ENCODE measurements around the gene LPP.
A peak's percentile ranks its signal among the peaks of the same experiment; 100 is the strongest.

LPP gene

GRCh38 chr3:188832961-188833721 lies 679.2 kb downstream of the LPP start:
- no peak for DNase-seq (ENCODE audit: low spot score)

DNA sequence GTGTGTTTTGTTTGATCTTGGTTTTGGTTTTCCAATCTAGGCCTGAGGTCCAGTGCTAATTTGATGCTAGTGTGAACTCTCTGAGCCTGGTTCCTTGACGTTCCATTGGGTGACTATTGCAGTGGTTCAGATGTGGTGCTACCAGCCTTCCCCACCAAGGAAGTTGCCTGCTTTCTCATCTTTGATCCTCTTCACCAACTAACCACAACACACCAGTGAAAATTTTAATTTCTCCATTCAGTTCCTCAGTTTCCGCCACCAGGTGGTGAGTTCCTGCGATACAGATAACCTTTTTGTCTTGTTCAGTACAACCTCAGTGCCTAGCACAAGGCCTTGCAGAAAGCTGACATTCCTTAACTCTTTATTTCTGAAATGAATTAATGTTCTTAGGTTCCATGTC lies 680.4 kb downstream of the LPP start:
- DNase-seq (ENCODE audit: low spot score), result no peak

GRCh38 chr3:188839187-188839695 lies 685.3 kb downstream of the LPP start:
- no peak for DNase-seq (ENCODE audit: low spot score)

- DNase-seq (ENCODE audit: low spot score), result no peak
Measured at GRCh38 chr3:188840290-188840689, 686.3 kb downstream of the LPP start.

DNA sequence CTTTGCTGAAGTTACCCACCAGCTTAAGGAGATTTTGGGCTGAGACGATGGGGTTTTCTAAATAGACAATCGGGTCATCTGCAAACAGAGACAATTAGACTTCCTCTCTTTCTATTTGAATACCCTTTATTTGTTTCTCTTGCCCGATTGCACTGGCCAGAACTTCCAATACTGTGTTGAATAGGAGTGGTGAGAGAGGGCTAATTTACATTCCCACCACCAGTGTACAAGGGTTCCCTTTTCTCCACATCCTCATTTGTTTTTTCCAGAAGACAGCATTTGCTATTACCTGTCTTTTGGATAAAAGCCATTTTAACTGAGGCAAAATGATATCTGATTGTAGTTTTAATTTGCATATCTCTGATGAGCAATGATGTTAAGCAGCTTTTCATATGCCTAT lies 687.9 kb downstream of the LPP start:
- DNase-seq (ENCODE audit: low spot score), result no peak

GRCh38 chr3:188842639-188843038 lies 688.7 kb downstream of the LPP start:
- no peak for DNase-seq (ENCODE audit: low spot score)

DNA sequence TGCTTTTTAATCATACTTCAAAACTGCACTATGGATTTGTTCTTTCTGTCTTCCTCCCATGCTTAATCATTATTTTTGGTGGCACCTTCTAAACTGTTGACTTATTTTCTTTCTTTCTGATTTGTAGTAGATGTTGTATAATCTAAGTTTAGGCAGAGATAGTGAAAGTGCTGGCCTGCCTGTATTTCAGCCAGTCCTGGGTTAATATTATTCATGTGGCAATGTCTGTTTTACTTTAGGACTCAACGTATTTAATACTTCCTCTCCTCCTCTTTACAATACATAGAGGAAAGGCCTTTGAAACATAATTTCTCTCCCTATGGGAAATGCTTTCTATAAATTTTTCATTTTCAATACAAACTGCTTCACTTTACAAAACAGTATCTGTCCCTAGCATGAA lies 690.1 kb downstream of the LPP start:
- no peak for DNase-seq (ENCODE audit: low spot score)

DNA sequence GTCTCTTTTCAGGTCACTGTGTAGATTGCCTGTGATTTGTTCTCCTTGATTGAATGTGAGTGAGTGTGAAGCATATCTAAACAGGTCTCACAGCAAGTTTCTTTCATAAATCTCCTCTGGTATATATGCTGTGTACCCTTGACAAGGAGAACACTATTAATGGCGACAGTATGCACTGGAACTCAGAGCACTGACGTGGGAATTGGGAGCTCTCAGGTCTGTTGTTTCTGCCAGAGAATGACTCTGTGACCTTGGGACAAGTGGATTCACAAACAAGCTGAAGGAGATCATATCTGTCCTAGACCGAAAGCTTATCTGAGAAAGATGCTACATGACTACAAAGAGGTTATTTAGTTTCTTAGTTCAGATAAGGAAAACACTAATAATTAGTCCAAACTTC lies 691.6 kb downstream of the LPP start:
- no peak for DNase-seq (ENCODE audit: low spot score)

GRCh38 chr3:188848947-188849346 lies 695.0 kb downstream of the LPP start:
- DNase-seq (ENCODE audit: low spot score), result no peak

- DNase-seq (ENCODE audit: low spot score), result peak; percentile 15
Measured at GRCh38 chr3:188853856-188854771, 700.2 kb downstream of the LPP start.

DNA sequence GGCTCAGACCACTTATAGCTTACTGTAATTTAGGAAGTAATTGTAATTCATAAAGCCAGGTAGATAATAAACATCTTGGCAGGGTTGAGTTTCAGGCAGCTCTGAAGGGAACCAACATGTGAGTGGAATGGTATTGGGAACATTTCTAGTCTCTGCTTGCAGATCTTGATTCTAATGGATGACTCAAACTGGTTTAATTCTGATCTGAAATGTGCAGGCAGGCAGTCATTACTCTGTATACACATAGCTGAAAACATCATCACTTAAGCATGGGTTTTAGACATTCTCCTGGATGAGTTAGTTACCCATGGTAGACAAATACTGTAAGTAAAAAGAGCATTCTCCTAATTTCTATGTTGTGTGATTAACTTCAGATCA lies 700.8 kb downstream of the LPP start:
- no peak for DNase-seq (ENCODE audit: low spot score)

DNA sequence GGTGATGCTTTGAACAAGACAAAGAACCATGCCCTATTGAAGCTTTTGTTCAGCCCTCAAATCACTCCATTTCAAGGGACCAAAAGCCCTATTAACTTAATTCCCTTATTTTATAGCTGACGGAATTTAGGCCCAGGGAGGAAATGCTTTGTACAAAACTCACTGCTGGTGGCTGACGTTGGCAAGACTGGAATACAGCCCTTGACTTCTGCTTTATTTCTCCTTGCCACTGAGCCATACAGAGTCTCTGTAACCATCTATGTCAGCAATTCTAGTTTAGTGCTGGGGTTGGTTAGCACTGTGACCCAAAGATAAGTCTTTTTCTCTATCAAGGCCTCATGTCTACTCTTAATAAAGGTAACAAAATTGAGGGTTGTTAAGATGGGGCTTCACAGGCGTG lies 701.7 kb downstream of the LPP start:
- no peak for DNase-seq (ENCODE audit: low spot score)

- DNase-seq (ENCODE audit: low spot score), result peak; percentile 22
Measured at GRCh38 chr3:188860147-188860546, 706.2 kb downstream of the LPP start.

DNA sequence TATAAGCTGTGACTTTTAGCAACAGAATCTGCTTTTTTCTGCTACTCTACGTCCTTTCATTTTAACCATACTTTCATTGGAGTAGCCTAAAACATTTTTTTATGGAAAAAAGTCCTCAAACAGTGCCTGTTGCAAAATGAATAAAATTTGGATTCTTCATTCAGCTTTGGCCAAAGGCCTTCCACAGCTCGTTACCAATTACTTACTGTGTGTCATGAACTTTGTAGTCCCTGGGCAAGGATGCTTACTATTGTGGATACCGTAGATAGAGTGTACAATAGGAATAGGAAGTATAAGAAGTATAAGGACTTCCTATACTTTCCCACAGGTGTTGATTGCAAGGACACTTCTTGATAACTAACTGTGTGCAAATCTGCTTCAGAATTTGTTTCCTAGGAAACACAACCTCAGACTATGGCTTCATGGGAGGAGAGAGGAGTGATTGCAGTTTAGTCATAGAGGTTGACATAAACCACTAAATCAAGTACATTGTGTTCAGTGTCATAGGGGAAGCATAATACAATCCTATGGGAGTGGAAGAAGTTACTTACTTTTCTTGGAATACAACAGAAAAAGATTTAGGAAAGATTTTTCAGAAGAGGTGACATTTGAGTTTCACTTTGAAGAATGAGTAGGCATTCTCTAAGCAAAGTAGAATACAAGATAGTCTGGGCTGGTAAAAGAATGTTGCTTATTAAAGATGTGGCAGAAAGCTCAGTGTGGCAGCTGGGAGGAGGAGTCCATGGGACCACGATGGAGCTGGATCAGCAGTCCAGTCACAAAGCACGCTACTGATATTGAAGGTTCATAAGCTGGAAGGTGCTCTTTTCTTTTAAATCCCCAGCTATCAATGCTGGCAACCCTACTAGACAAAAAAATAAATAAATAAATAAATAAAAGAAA lies 708.1 kb downstream of the LPP start:
- DNase-seq (ENCODE audit: low spot score), result no peak

DNA sequence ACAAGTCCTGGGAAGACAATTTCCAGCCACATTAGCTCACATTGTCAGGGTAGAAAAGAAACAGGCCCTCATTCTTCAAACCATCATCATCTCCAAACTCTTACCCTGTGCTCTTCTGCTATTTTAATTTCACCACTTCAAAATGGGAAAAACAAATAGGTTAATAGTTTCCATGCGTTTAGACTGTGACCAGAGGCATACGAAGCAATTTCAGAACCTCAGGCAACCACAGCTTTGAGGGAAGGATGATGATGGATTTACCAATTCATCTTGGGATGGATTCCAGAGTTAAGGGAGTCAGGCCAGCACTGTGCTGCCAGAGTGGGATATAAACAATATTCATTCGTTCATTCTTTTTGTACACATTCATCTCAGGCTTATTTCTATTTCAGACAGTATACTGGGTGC lies 710.0 kb downstream of the LPP start:
- no peak for DNase-seq (ENCODE audit: low spot score)

GRCh38 chr3:188867691-188868265 lies 713.8 kb downstream of the LPP start:
- DNase-seq (ENCODE audit: low spot score), result no peak

DNA sequence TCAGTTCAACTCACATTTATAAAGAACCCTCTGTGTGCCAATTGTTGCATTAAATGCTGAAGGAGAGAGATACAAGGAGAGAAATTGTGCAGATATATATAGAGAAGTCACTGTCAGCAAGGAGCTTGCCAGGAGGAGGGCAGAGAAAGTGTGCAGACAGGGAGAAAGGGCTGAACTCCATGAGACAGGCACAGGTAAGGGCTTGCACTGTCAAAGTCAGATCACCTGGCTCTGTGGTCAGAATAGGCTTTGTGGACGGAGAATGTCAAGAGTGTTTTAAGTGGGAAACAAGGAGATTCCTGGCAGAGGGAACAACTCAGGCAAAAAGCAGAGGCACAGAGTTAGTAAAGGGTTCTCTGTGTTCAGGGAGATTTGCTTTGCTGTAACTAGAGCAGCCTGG lies 714.8 kb downstream of the LPP start:
- DNase-seq (ENCODE audit: low spot score), result no peak

- no peak for DNase-seq (ENCODE audit: low spot score)
Measured at GRCh38 chr3:188869628-188870027, 715.7 kb downstream of the LPP start.

- no peak for DNase-seq (ENCODE audit: low spot score)
Measured at GRCh38 chr3:188870431-188870830, 716.5 kb downstream of the LPP start.

DNA sequence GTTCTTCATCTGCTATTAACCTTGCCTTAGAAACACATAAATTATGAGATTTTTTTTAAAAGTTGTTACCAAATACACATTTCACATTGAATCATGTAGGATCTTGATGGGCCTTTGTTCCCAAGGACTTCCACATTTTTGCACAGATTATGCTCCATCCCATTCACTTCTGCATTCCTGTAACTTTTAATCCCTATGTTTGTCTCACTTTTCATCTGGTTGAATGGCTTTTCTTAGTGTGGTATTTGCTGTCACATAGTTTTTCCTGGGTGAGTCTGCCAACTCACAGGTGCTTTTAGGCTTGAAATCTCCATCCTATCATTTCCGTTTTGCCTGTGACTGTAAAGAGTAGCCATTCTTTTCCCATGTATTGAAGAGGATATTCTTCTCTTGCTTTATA lies 720.6 kb downstream of the LPP start:
- no peak for DNase-seq (ENCODE audit: low spot score)

DNA sequence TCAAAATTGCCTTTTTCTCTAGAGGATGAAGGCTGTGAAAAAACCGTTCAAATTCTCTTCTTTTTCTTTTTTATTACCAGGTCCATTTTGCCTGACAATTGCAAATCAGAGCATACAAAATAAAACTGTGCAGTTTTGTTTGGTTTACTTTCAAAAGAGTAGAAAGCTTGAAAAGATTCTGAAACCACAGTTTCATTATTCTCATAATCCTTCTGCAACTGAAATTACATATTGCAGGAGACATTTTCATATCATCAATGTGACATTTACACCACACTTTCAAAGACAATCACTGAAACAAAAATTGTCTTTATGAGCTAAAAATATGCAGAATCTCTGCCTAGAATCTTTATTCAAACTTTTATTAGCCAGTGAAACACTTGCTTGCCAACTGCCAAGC lies 721.5 kb downstream of the LPP start:
- DNase-seq (ENCODE audit: low spot score), result no peak

DNA sequence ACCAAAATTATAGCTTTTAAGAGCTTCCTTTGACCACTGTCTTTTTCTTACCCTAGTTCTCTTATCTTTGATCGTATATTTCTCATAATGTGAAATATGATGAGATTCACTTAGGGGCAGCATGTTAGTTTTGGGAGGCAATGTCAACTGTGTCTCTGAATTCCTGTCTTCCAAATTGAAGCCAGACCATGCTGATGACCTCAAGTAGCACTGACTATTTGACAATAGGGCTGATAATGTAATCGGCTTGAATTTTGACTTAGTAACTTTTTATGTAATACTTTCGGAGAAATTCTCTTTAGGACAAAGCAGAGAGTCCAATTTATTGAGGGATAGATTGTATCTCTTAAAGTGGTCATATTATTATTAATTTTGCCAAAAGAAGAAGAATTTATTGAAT lies 722.4 kb downstream of the LPP start:
- no peak for DNase-seq (ENCODE audit: low spot score)

Measured in COLO829 (cell line).